SIG-M5 treated with dmso at 0.1 percent for 504 hours (cell line): ENCODE data around the gene HES4.
A peak's percentile ranks its signal among the peaks of the same experiment; 100 is the strongest.

Source experiments
- DNase-seq: peaks from one replicate; lab custom pipeline; 2025; ENCODE audit not compliant: unreplicated experiment; lab: John Stamatoyannopoulos, UW

HES4 gene, protein sequence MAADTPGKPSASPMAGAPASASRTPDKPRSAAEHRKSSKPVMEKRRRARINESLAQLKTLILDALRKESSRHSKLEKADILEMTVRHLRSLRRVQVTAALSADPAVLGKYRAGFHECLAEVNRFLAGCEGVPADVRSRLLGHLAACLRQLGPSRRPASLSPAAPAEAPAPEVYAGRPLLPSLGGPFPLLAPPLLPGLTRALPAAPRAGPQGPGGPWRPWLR

DNA sequence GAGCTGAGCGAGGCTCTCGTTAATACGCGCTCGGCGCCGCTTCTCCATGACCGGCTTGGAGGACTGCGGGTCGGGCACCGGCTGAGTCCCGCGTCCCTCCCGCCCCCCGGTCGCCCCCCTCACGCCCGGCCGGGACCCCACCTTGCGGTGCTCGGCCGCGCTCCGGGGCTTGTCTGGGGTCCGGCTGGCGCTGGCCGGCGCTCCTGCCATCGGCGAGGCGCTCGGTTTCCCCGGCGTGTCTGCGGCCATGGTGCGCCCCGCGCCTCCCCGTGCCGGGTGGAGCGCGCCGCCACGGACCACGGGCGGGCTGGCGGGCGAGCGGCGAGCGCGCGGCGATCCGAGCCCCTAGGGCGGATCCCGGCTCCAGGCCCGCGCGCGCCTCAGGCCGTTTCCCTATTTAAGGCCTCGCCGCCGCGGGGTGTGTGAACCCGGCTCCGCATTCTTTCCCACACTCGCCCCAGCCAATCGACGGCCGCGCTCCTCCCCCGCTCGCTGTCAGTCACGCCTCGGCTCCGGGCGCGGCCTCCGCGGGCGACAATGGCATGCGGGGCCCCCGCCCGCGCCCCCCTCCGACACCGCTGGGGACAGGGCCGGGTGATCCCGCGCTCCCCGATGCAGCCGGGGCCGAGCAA lies at the start of gene HES4:
HES4 (minus strand) TSS at position 373 of the 632 bp plus-strand sequence; CDS start at position 249, 124 bp downstream.
- peak; percentile 83 for DNase-seq

DNA sequence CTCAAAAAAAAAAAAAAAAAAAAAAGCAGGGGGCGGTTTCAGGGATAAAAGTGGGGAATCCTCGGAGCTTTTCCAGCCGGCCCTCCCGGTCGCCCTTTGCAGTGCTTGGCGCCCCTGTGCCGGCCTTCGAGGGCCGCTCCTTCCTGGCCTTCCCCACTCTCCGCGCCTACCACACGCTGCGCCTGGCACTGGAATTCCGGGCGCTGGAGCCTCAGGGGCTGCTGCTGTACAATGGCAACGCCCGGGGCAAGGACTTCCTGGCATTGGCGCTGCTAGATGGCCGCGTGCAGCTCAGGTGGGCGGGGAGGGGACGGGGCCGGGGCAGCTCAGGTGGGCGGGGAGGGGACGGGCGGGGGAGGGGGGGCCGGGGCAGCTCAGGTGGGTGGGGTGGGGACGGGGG lies 48.9 kb upstream of the HES4 start:
- DNase-seq = no peak

DNA sequence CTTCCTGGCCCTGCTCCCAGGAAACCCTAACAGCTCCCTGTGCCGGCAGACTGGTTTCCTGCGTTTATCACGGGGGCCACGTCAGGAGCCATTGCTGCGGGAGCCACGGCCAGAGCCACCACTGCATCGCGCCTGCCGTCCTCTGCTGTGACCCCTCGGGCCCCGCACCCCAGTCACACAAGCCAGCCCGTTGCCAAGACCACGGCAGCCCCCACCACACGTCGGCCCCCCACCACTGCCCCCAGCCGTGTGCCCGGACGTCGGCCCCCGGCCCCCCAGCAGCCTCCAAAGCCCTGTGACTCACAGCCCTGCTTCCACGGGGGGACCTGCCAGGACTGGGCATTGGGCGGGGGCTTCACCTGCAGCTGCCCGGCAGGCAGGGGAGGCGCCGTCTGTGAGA lies 48.1 kb upstream of the HES4 start:
- no peak for DNase-seq

DNA sequence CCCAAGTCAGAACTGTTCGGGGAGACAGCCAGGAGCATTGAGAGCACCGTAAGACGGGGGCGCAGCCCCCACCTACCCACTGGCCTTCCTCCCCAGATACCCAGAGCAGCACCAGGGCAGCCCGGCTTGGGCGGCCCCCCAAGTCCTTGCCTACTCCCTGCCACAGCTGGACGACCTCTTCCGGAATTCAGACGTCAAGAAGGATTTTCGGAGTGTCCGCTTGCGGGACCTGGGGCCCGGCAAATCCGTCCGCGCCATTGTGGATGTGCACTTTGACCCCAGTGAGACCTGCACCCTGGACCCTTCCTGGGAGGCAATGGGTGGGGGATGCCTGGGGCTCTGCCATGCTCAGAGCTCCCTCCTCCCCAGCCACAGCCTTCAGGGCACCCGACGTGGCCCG lies 47.5 kb upstream of the HES4 start:
- no peak for DNase-seq

DNA sequence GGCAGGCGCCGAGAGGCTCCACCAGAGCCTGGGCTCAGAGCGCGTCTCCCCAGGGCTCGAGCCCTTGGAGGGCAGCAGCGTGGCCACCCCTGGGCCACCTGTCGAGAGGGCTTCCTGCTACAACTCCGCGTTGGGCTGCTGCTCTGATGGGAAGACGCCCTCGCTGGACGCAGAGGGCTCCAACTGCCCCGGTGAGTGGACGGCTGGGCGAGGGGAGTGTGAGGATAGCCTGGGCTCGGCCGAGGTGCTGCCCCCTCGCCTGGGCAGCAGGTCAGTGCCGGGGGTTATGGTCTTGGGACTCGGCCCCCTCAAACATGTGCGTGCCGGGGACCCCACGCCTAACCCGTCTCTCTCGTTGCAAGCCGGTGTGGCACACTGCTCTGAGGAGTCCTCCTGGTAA lies 46.9 kb upstream of the HES4 start:
- no peak for DNase-seq

DNA sequence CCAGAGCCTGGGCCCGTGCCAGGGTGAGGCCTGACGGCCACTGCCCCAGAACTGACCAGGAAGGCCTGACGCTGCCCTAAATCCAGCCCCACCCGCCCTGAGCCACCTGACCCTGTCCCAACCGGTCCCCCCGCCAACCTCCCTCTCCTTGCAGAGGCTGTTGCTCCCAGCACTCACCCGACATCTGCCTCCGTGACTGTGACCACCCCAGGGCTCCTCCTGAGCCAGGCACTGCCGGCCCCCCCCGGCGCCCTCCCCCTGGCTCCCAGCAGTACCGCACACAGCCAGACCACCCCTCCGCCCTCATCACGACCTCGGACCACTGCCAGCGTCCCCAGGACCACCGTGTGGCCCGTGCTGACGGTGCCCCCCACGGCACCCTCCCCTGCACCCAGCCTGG lies 46.3 kb upstream of the HES4 start:
- no peak for DNase-seq

DNA sequence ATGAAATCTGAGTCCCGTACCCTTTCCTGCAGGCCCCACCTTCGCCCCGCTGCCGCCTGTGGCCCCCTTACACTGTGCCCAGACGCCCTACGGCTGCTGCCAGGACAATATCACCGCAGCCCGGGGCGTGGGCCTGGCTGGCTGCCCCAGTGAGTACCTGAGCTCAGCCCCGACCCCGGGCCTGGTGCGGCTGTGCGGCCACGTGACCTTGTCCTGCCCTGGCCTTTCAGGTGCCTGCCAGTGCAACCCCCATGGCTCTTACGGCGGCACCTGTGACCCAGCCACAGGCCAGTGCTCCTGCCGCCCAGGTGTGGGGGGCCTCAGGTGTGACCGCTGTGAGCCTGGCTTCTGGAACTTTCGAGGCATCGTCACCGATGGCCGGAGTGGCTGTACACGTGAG lies 45.2 kb upstream of the HES4 start:
- DNase-seq = no peak

DNA sequence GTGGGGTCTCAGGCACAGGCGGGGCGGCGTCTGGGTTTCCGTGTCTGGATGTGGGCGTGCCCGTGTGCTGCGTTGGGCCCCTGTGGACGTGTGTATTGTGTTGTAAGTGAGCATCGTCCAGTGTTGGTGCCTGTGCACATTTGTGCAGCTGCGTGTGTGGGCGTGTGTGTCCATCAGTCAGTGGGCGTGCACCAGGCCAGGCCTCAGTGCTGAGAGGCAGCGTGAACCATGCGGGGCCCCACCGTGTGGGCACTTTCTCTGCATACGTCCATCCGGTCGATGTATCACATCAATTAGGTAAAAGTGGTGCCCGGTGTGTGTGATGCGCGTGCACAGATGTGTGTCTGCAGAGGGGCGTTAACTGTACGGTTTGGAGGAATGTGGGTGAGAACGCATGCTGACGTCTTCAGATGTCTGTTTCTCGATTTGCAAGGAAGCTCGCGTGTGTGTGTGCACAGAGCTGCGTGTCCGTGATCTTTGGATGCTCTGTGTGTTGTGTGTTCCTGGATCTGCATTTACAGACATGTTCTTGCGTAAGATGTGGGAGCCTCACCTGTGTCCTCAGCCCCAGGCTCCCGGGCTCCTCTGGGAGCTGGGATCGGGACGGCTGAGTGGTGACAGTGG lies 44.7 kb upstream of the HES4 start:
- DNase-seq = no peak

DNA sequence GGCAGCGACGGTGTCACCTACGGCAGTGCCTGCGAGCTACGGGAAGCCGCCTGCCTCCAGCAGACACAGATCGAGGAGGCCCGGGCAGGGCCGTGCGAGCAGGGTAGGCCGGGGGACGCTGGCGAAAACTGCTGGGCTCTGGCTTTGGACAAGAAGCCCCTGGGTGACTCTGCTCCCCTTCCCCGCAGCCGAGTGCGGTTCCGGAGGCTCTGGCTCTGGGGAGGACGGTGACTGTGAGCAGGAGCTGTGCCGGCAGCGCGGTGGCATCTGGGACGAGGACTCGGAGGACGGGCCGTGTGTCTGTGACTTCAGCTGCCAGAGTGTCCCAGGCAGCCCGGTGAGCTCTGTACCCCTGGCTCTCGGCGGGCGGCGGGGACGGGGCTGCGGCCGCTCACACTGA lies 44.0 kb upstream of the HES4 start:
- no peak for DNase-seq

DNA sequence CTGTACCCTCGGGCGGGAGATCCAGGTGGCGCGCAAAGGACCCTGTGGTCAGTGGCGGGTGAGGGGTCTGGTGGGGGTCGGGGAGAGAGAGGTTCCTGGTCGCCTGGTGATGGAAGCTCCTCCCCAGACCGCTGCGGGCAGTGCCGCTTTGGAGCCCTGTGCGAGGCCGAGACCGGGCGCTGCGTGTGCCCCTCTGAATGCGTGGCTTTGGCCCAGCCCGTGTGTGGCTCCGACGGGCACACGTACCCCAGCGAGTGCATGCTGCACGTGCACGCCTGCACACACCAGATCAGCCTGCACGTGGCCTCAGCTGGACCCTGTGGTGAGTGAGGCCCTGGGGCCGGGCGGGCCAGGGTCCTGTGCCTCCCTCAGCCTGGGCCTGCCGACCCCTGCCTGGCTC lies 43.5 kb upstream of the HES4 start:
- no peak for DNase-seq

DNA sequence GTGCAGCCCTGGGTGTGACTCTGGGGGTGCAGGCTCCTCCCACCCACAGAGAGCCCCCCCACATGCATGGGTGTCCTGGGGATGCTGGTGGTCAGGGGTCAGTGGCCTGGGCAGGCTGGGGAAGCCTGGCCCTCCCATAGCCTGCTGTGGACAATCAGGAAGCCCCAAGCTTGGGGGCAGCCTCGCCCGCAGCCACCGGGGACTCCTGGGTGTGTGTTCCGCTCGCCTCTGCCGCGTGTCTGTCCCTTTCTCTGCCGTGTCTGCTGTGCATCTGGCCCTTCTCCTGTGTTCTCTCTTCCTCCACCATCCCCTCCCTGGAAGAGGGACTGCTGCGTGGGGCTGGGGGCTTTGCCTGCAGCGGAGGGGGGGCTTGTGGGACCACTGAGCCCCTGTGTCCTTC lies 42.9 kb upstream of the HES4 start:
- no peak for DNase-seq

DNA sequence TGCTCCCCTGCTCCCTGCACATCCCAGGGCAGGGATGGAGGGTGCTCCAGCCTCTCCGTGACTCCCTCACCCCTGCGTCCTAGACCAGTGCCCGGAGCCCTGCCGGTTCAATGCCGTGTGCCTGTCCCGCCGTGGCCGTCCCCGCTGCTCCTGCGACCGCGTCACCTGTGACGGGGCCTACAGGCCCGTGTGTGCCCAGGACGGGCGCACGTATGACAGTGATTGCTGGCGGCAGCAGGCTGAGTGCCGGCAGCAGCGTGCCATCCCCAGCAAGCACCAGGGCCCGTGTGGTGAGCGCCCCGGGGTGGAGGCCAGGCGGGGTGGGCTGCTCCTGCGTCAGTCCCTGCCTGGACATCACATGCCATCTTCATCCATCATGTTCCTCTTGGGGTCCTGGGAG lies 42.0 kb upstream of the HES4 start:
- DNase-seq = no peak

DNA sequence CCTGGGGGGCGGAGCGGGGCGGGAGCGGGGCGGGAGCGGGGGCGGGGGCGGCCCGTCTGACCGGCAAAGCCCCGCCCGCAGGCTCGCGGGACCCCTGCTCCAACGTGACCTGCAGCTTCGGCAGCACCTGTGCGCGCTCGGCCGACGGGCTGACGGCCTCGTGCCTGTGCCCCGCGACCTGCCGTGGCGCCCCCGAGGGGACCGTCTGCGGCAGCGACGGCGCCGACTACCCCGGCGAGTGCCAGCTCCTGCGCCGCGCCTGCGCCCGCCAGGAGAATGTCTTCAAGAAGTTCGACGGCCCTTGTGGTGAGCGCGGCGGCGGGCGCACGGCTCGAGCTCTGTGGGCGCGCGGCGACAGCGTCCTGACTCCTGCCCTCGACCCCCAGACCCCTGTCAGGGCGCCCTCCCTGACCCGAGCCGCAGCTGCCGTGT lies 41.2 kb upstream of the HES4 start:
- no peak for DNase-seq

DNA sequence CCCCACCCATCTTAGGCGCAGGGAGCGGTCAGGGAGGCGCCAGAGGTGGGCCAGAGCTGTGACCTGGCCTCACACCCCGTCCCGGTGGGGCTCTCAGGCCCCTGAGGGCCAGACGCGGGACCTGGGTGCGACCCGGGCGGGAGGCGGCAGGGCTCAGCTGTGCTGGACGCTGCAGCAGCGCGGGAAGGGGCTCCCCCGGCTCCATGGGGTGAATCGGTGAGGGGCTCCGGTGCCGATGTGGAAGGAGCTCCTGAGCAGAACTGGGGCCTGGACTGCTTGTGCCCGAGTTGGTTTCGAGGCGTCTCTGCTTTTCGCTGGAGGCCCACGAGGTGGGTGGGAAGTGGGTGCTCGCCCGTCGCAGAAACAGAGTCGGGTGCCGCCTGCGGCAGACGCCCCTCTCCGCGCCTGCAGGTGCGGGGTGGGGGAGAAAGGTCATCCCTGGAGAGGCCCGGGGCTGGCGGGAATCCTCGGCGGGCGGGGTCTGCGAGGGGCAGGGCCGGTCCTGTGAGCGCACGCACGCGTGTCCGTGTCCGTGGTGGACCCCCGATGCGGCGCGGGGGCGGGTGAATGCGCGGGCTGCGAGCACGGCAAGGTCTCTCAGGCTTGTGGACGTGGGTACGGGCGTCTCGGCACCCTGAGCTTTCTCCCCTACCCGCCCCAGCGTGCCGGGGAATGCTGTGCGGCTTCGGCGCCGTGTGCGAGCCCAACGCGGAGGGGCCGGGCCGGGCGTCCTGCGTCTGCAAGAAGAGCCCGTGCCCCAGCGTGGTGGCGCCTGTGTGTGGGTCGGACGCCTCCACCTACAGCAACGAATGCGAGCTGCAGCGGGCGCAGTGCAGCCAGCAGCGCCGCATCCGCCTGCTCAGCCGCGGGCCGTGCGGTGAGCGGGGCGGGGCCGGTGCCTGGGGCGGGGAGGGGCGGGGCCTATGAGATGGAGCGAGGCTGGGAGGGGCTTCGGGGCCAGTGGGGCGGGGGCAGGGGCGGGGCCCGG lies 40.4 kb upstream of the HES4 start:
- peak; percentile 33 for DNase-seq

DNA sequence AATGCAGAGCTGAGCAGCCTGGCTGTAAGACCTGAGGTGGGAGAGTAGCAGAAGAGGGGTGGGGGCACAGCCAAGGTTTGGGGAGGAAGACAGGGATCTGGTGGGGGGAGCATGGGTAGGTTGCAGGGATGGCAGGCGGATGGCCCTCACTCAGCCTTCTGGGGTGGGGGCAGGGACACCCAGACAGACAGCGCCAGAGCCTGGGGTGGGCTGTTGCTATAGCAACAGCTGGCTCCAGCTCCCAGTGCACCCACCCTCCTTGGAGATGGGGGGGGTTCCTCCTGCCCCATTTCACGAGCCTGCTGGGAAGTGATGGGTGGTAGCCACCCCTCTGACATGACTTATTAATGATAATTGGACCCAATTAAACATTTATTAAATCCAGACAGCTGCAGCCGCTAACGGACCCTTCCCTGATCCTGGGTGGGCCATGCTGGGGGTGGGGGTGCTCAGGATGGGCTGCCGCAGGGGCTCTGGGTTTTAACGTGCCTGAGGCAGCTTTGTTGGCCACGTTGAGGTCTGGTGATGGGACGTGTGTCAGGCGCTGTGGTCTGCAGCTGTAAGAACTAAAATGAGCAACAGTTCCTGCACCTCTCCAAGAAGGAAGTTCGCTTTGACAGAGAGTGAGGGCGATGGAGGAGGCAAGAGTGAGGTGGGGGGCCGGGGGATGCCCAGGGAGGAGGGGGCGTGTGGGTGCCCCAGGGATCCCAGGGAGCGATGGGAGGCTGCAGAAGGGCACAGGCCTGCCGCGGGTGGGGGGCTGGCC lies 39.4 kb upstream of the HES4 start:
- DNase-seq = peak; percentile 32

DNA sequence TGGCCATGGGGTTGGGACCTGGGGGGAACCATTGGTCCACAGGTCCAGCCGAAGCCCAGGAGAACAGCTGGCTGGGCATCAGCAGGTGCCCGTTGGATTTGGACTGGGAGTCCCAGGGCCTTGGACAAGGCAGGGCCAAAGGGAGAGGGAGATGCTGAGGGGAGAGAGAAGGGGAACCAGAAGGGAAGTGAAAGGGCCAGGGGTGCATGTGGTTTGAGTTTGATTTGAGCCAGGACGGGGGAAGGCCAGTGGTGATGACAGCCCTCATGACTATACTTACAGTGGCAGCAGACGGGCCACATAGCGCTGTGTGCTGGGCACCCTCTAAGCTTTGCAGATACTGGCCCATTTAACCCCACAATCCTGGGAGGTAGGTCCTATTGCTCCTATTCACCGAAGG lies 38.8 kb upstream of the HES4 start:
- DNase-seq = peak; percentile 69

DNA sequence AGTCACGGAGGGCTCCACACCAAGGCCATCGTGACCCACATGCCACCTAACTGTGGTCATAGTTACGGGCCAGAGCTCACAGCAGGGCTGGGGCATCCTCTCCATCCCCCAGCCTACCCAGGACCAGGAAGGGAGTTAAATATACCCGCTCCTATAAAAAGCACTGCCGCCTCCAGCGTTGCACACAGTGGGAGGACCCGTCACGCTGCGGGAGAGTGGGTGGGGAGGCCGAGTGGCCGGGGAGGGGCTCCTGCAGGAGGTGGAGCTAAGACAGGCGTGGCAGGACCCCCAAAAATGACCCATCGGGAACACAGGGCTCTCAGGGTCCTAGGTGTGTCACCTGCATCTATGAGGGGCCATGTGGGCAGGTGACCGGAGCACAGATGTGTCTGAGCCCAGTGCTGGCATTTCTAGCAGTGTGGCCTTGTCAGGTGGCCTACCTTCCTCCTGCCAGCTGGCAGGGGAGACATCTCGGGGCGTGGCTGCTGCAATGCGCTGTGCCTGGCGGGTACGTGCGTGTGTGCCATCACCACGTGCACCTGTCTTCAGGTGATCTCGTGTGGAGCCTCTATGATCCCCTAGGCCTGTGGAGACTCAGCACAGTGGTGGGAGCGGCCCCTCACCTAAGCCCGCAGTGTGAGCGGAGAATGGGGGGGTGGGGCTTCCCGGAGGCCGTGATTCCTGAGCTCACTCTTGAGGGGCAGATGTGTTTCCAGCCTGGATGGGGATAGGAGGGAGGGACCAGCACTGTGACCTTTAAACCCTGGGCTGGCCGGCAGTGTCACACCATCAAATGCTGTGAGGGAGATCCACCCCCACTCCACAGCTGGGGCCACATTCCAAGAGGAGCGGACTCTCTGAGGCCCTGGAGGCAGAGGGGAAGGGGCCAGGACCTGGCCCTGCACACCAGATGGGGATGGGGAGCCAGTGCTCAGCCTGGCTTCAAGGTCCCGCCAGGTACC lies 37.8 kb upstream of the HES4 start:
- no peak for DNase-seq

DNA sequence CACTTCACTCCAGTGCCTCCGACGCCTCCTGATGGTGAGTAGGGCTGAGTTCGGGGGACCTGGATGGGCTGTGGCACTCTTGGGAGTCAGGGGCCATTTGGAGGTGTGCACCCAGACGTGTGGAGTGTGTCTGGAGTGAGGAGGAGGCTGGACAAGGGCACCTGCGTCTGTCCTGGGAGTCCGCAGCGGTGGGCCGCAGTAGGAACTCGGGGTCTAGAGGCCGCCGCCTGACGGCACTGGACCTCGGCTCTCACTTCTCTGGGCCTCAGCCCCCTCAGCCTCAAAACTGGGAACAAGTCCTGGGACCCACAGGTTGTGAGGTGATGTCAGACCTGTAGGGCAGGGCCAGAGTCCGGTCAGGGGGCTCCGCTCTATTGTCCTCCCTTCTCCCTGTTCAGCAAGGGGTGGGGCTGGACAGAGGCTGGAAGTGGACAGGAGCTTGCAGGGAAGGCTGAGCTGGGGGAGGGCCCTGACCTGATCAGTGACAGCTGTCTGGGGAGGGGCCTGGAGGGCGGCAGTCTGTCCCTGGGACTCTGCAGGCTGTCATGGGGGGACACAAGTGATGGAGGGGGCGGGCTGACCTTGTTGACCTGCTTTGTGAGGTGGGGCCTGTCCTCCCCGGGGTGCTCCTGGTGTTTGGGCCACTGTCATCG lies 35.5 kb upstream of the HES4 start:
- no peak for DNase-seq

DNA sequence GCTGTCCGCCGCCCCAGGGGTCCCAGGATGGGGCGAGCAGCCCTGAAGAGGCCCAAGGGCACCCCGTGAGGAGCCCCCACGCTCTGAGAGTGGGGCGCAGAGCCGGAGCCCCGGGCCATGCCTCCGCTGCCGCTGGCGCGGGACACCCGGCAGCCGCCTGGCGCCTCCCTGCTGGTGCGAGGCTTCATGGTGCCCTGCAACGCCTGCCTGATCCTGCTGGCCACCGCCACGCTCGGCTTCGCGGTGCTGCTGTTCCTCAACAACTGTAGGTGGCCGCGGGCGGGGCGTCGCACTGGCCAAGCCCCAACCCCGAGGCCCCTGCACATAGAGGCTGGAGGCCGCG lies 34.5 kb upstream of the HES4 start:
- no peak for DNase-seq
